SK-N-SH (cell line): ENCODE measurements around the gene CTNNA3. TPM values are rescaled to one million over a fixed set of nuclear protein-coding genes. Genes with fewer than 3 reads are reported as not detected.

Source experiments
- CTCF ChIA-PET: fragments of 300-600, 350-600 bp; formaldehyde crosslinking; extraction: SDS; loops from one replicate; lab custom pipeline; 2021; lab: Yijun Ruan, JAX
- POLR2A ChIA-PET: fragments of 350-600 bp; sonication (Branson Sonifier 250); formaldehyde crosslinking; extraction: SDS; loops from one replicate; lab custom pipeline; 2020; ENCODE audit warnings: antibody characterized with exemption, inconsistent platforms; lab: Yijun Ruan, JAX
- DNase-seq: peaks from one replicate; pipeline ENCODE4 v3.0.0; 2012
- H2AFZ ChIP-seq: fragments of 200-600 bp; sonication (generic); 2 replicates; pipeline ENCODE4 v1.8.1; 2016; ENCODE audit warnings: antibody characterized with exemption, mild to moderate bottlenecking, low read depth
- H3F3A ChIP-seq: fragments of 200-600 bp; sonication (generic); replicated peaks from 2 replicates; pipeline ENCODE3; 2016; ENCODE audit warnings: antibody characterized with exemption, mild to moderate bottlenecking; ENCODE audit not compliant: insufficient read depth
- H3K27ac ChIP-seq, 2 experiments: fragments of 200-500 bp in 1 of 2; fragments of 200-600 bp in 1 of 2; sonication (Bioruptor generic) in 1 of 2; sonication (generic), shearing (Covaris generic) in 1 of 2; 2 replicates each; pipeline versions ENCODE4 v1.5.1 to v1.6.1; 2014 to 2016; ENCODE audit warnings: low read depth in 2 of 2, inconsistent platforms in 1 of 2, low read length in 1 of 2, mild to moderate bottlenecking in 1 of 2, mixed read lengths in 1 of 2
- H3K27me3 ChIP-seq: fragments of 200-600 bp; sonication (generic), shearing (Covaris generic); 2 replicates; pipeline ENCODE4 v1.6.1; 2016; ENCODE audit warnings: mixed run types; ENCODE audit not compliant: insufficient read depth
- H3K36me3 ChIP-seq, 2 experiments: fragments of 200-500 bp in 1 of 2; fragments of 200-600 bp in 1 of 2; sonication (Bioruptor generic) in 1 of 2; sonication (generic) in 1 of 2; replicated peaks in 1 of 2; 2 replicates each; pipeline versions ENCODE3 to v1.5.1; 2014 to 2016; ENCODE audit warnings: low read length in 1 of 2, mild to moderate bottlenecking in 1 of 2; ENCODE audit not compliant: insufficient read depth in 2 of 2, control insufficient read depth in 1 of 2
- H3K4me1 ChIP-seq, 2 experiments: fragments of 200-500 bp in 1 of 2; fragments of 200-600 bp in 1 of 2; sonication (Bioruptor generic) in 1 of 2; sonication (generic), shearing (Covaris generic) in 1 of 2; 2 replicates each; pipeline versions ENCODE4 v1.5.1 to v1.6.1; 2014 to 2016; ENCODE audit warnings: low read depth in 1 of 2, low read length in 1 of 2, mixed run types in 1 of 2; ENCODE audit not compliant: insufficient read depth in 2 of 2, control insufficient read depth in 1 of 2
- H3K4me2 ChIP-seq: fragments of 200-600 bp; sonication (generic), shearing (Covaris generic); 2 replicates; pipeline ENCODE4 v1.6.1; 2017; ENCODE audit warnings: mixed run types
- H3K4me3 ChIP-seq, 2 experiments: fragments of 200-500 bp in 1 of 2; fragments of 200-600 bp in 1 of 2; sonication (Bioruptor generic) in 1 of 2; sonication (generic), shearing (Covaris generic) in 1 of 2; 2 replicates each; pipeline versions ENCODE4 v1.5.1 to v1.8.1; 2014 to 2016; ENCODE audit warnings: low read depth in 2 of 2, inconsistent platforms in 1 of 2, low read length in 1 of 2, mild to moderate bottlenecking in 1 of 2, mixed read lengths in 1 of 2, moderate library complexity in 1 of 2
- H3K79me2 ChIP-seq: fragments of 200-600 bp; sonication (generic); 2 replicates; pipeline ENCODE4 v1.8.1; 2017; ENCODE audit warnings: mild to moderate bottlenecking; ENCODE audit not compliant: insufficient read depth
- H3K9ac ChIP-seq: fragments of 200-600 bp; sonication (generic); 2 replicates; pipeline ENCODE4 v1.6.1; 2017; ENCODE audit warnings: mixed run types
- H3K9me2 ChIP-seq: fragments of 200-600 bp; sonication (generic); 2 replicates; pipeline ENCODE4 v1.6.1; 2017; ENCODE audit warnings: mixed run types
- H3K9me3 ChIP-seq: fragments of 200-600 bp; sonication (generic); 2 replicates; pipeline ENCODE4 v1.6.1; 2017; ENCODE audit warnings: mixed run types, mild to moderate bottlenecking, moderate library complexity
- H4K20me1 ChIP-seq: fragments of 200-600 bp; sonication (generic); 2 replicates; pipeline ENCODE4 v1.6.1; 2017; ENCODE audit warnings: mild to moderate bottlenecking, mixed run types; ENCODE audit not compliant: insufficient read depth
- ELF1 ChIP-seq: IDR thresholded peaks from 2 replicates; pipeline ENCODE4 v1.4.0; 2012
- EZH2phosphoT487 ChIP-seq: fragments of 200-600 bp; sonication (generic); IDR thresholded peaks from 2 replicates; pipeline ENCODE4 v1.6.1; 2017; ENCODE audit warnings: low read depth, mixed run types, mild to moderate bottlenecking, antibody characterized with exemption, moderate library complexity, borderline replicate concordance
- FOSL2 ChIP-seq: IDR thresholded peaks from 2 replicates; pipeline ENCODE4 v1.4.0; 2012; ENCODE audit warnings: low read depth, mild to moderate bottlenecking, moderate library complexity, borderline replicate concordance
- FOXM1 ChIP-seq: IDR thresholded peaks from 2 replicates; pipeline ENCODE4 v1.4.0; 2012; ENCODE audit warnings: low read depth, mild to moderate bottlenecking
- GABPA ChIP-seq: IDR thresholded peaks from 2 replicates; pipeline ENCODE4 v1.4.0; 2012; ENCODE audit warnings: low read depth, mild to moderate bottlenecking
- IRF3 ChIP-seq: fragments of 150-350 bp; IDR thresholded peaks from 2 replicates; pipeline ENCODE4 v1.6.1; 2016; ENCODE audit warnings: mild to moderate bottlenecking, low read depth, low read length
- MAX ChIP-seq: IDR thresholded peaks from 2 replicates; pipeline ENCODE4 v1.4.0; 2012; ENCODE audit warnings: low read depth
- MXI1 ChIP-seq: IDR thresholded peaks from 2 replicates; pipeline ENCODE4 v1.6.1; 2012; ENCODE audit warnings: mild to moderate bottlenecking, low read depth, low read length, improper control_type of control experiment
- NFIC ChIP-seq: IDR thresholded peaks from 2 replicates; pipeline ENCODE4 v1.4.0; 2012; ENCODE audit warnings: borderline replicate concordance
- NRF1 ChIP-seq: IDR thresholded peaks from 2 replicates; pipeline ENCODE4 v1.6.1; 2012; ENCODE audit warnings: low read depth, mild to moderate bottlenecking, low read length
- POLR2AphosphoS5 ChIP-seq: IDR thresholded peaks from 2 replicates; pipeline ENCODE4 v1.6.1; 2012; ENCODE audit warnings: low read depth, low read length
- REST ChIP-seq: IDR thresholded peaks from 2 replicates; pipeline ENCODE4 v1.6.1; 2012; ENCODE audit warnings: mild to moderate bottlenecking, low read depth, low read length, moderate library complexity
- RXRA ChIP-seq: IDR thresholded peaks from 2 replicates; pipeline ENCODE4 v1.4.0; 2012; ENCODE audit warnings: low read depth, mild to moderate bottlenecking, borderline replicate concordance
- SIN3A ChIP-seq: IDR thresholded peaks from 2 replicates; pipeline ENCODE4 v1.6.1; 2012; ENCODE audit warnings: low read depth, mild to moderate bottlenecking, low read length, moderate library complexity, borderline replicate concordance
- SMC3 ChIP-seq: IDR thresholded peaks from 2 replicates; pipeline ENCODE4 v1.6.1; 2012; ENCODE audit warnings: low read depth, low read length, improper control_type of control experiment
- TAF1 ChIP-seq: IDR thresholded peaks from 2 replicates; pipeline ENCODE4 v1.6.1; 2012; ENCODE audit warnings: low read depth, mild to moderate bottlenecking, low read length, moderate library complexity, borderline replicate concordance
- TCF12 ChIP-seq: IDR thresholded peaks from 2 replicates; pipeline ENCODE4 v1.4.0; 2012
- TEAD4 ChIP-seq: IDR thresholded peaks from 2 replicates; pipeline ENCODE4 v1.4.0; 2012; ENCODE audit warnings: mild to moderate bottlenecking, borderline replicate concordance; ENCODE audit not compliant: insufficient read depth
- YY1 ChIP-seq: IDR thresholded peaks from 2 replicates; pipeline ENCODE4 v1.4.0; 2012; ENCODE audit warnings: low read depth, mild to moderate bottlenecking
- WGBS: methylation state at CpG from one replicate; pipeline ENCODE4 v1.1.6; 2017; ENCODE audit warnings: low lambda C conversion rate; 5-methylcytosine and 5-hydroxymethylcytosine counted together
- polyA plus RNA-seq, 3 experiments: library from polyadenylated mRNA; depleted of rRNA; stranded (reverse); fragments of >200 nt; gene quantifications; 2 replicates each; pipeline ENCODE4 v1.2.3, GENCODE V29; 2012

Gene CTNNA3
- polyA plus RNA-seq, 1 of the 3 experiments (the other 2 are of a cell fraction) = not detected

GRCh38 chr10:67259319-67259929 lies 436.6 kb downstream of the CTNNA3 start:
- H3F3A ChIP-seq = no peaks in the 10 kb centered on the region
- H2AFZ ChIP-seq = no peak overlapping the region
- no peak overlapping the region for H3K27ac ChIP-seq
- no peak overlapping the region for H3K4me3 ChIP-seq
- H4K20me1 ChIP-seq = no peaks in the 10 kb centered on the region
- H3K4me2 ChIP-seq = no peak overlapping the region
- H3K27me3 ChIP-seq = no peaks in the 10 kb centered on the region; the same call in 1 of the 2 replicates
- no peak overlapping the region for H3K9ac ChIP-seq
- WGBS = 29% methylated on average over 4 of the region's 4 CpGs
- TF ChIP-seq NFIC (no peak), GABPA (no peak), FOSL2 (no peak), REST (no peak), ELF1 (no peak), MXI1 (no peak), FOXM1 (no peak), SMC3 (no peak), POLR2AphosphoS5 (no peak), NRF1 (no peak), MAX (no peak), EZH2phosphoT487 (no peak), SIN3A (no peak)
- TF ChIP-seq, all 33 proteins: peak for 0
- ChIA-PET CTCF (no interaction called here), POLR2A (no interaction called here)
- Histone ChIP-seq H3K4me1 (no peaks in the 10 kb centered on the region), H3K9me3 (no peaks in the 10 kb centered on the region), H3K9me2 (no peaks in the 10 kb centered on the region), H3K36me3 (no peaks in the 10 kb centered on the region), H3K79me2 (no peaks in the 10 kb centered on the region)
- DNase-seq = no peak

GRCh38 chr10:67257427-67258144 lies 438.4 kb downstream of the CTNNA3 start:
- ChIA-PET POLR2A (no interaction called here), CTCF (no interaction called here)
- Histone ChIP-seq H3K4me1 (no peaks in the 10 kb centered on the region), H3K9me3 (no peaks in the 10 kb centered on the region), H3K4me2 (no peak overlapping the region), H3F3A (no peaks in the 10 kb centered on the region), H3K36me3 (no peaks in the 10 kb centered on the region), H2AFZ (no peak overlapping the region), H4K20me1 (no peaks in the 10 kb centered on the region), H3K4me3 (no peak overlapping the region), H3K27ac (no peak overlapping the region), H3K9ac (no peak overlapping the region), H3K79me2 (no peaks in the 10 kb centered on the region), H3K27me3 (no peaks in the 10 kb centered on the region; the same call in 1 of the 2 replicates), H3K9me2 (no peaks in the 10 kb centered on the region)
- 10% methylated on average over 4 of the region's 4 CpGs for whole genome bisulfite sequencing
- no peak for DNase-seq
- TF ChIP-seq TEAD4 = no peak
- TF ChIP-seq MXI1 = no peak
- TF ChIP-seq SMC3 = no peak
- TF ChIP-seq RXRA = no peak
- no peak for TF ChIP-seq NFIC
- TF ChIP-seq GABPA = no peak
- TF ChIP-seq TCF12 = no peak
- TF ChIP-seq TAF1 = no peak
- no peak for TF ChIP-seq IRF3
- no peak for TF ChIP-seq YY1
